HL-60 (cell line): ENCODE results near the gene SLC7A4.
"Not testable (repeated sequence)": the region's sequence is repeated elsewhere in the genome, so short reads cannot be mapped to it uniquely, and the experiment has no call there.

Experiments
- DNase-seq, 2 experiments: peaks; one replicate each; pipeline ENCODE4 v3.0.0-alpha.2; 2010 to 2020; ENCODE audit warnings: low read depth in 1 of 2, low spot score in 1 of 2
- H3K27ac ChIP-seq: fragments of 250-450 bp; sonication (Bioruptor Pico); replicated peaks from 2 replicates; pipeline ENCODE4 v1.5.1; 2020; ENCODE audit warnings: mild to moderate bottlenecking, moderate library complexity
- H3K27me3 ChIP-seq: fragments of 250-450 bp; sonication (Bioruptor Pico); 2 replicates; pipeline ENCODE4 v1.5.1; 2021; ENCODE audit warnings: mild to moderate bottlenecking, moderate library complexity; ENCODE audit not compliant: insufficient read depth, poor library complexity, severe bottlenecking
- H3K4me3 ChIP-seq: replicated peaks from 2 replicates; pipeline ENCODE4 v1.5.1; 2011; ENCODE audit warnings: mild to moderate bottlenecking, control low read depth, low read length; ENCODE audit not compliant: insufficient read depth
- GABPA ChIP-seq: IDR thresholded peaks from 2 replicates; pipeline ENCODE4 v1.6.1; 2012; ENCODE audit warnings: low read depth
- POLR2AphosphoS5 ChIP-seq: IDR thresholded peaks from 2 replicates; pipeline ENCODE4 v1.6.1; 2012; ENCODE audit warnings: low read depth
- SPI1 ChIP-seq: IDR thresholded peaks from 2 replicates; pipeline ENCODE4 v1.6.1; 2012; ENCODE audit warnings: low read depth, mild to moderate bottlenecking, borderline replicate concordance
- TF ChIP-seq, protein P1 (sequence below): IDR thresholded peaks from 2 replicates; pipeline ENCODE4 v1.6.1; 2012; ENCODE audit warnings: low read depth; ENCODE audit not compliant: insufficient replicate concordance
- TF ChIP-seq, protein P2 (sequence below): IDR thresholded peaks from one replicate; pipeline ENCODE4 v1.5.1; 2011; ENCODE audit warnings: low read length, control low read depth, inconsistent platforms; ENCODE audit not compliant: insufficient read depth

SLC7A4 gene

DNA sequence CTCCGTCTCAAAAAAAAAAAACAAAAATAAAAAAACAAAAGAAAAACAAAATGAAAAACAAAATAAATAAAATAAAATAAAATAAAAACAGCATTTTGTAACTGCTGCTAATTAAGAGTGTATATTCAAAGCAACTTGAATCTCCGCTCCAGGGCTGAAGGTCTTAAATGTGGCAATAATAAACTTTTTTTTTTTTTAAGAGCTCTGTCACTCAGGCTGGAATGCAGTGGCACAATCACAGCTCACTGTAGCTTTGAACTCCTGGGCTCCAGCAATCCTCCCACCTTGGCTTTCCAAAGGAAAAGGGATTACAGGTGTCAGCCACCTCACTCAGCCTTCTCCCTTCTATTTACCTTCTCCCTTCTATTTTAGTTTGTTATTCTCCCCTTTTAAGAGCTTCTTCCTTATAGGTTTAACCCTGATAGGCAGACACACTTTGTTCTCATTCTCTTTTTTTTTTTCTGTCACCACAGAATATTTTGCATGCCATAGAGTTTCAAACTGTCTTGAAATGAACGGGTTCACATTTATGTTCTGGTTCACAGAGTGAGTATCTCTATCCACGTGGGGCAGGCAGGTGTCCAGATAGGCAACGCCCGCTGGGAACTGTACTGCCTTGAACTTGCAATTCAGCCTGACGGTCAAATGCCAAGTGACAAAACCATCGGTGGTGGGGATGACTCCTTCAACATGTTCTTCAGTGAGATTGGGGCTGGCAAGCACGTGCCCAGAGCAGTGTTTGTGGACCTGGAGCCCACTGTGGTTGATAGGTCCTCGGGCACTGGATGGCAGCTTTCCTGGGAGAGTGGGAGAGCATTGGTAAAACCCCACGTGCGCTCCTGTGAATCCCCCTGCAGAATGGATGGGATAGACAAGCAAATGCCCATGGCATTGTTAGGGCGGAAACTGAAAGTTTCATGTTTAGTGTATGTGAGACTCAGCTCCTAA, 32.8 kb upstream of the SLC7A4 start:
- H3K27ac ChIP-seq = no peak overlapping the region
- H3K4me3 ChIP-seq = no peak overlapping the region
- no peaks in the 10 kb centered on the region for H3K27me3 ChIP-seq
- DNase-seq = no peak
- TF ChIP-seq POLR2AphosphoS5 = no peak
- no peak for TF ChIP-seq GABPA
- TF ChIP-seq, protein P1, sequence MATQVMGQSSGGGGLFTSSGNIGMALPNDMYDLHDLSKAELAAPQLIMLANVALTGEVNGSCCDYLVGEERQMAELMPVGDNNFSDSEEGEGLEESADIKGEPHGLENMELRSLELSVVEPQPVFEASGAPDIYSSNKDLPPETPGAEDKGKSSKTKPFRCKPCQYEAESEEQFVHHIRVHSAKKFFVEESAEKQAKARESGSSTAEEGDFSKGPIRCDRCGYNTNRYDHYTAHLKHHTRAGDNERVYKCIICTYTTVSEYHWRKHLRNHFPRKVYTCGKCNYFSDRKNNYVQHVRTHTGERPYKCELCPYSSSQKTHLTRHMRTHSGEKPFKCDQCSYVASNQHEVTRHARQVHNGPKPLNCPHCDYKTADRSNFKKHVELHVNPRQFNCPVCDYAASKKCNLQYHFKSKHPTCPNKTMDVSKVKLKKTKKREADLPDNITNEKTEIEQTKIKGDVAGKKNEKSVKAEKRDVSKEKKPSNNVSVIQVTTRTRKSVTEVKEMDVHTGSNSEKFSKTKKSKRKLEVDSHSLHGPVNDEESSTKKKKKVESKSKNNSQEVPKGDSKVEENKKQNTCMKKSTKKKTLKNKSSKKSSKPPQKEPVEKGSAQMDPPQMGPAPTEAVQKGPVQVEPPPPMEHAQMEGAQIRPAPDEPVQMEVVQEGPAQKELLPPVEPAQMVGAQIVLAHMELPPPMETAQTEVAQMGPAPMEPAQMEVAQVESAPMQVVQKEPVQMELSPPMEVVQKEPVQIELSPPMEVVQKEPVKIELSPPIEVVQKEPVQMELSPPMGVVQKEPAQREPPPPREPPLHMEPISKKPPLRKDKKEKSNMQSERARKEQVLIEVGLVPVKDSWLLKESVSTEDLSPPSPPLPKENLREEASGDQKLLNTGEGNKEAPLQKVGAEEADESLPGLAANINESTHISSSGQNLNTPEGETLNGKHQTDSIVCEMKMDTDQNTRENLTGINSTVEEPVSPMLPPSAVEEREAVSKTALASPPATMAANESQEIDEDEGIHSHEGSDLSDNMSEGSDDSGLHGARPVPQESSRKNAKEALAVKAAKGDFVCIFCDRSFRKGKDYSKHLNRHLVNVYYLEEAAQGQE = no peak
- no peak for TF ChIP-seq SPI1
- TF ChIP-seq, protein P2, sequence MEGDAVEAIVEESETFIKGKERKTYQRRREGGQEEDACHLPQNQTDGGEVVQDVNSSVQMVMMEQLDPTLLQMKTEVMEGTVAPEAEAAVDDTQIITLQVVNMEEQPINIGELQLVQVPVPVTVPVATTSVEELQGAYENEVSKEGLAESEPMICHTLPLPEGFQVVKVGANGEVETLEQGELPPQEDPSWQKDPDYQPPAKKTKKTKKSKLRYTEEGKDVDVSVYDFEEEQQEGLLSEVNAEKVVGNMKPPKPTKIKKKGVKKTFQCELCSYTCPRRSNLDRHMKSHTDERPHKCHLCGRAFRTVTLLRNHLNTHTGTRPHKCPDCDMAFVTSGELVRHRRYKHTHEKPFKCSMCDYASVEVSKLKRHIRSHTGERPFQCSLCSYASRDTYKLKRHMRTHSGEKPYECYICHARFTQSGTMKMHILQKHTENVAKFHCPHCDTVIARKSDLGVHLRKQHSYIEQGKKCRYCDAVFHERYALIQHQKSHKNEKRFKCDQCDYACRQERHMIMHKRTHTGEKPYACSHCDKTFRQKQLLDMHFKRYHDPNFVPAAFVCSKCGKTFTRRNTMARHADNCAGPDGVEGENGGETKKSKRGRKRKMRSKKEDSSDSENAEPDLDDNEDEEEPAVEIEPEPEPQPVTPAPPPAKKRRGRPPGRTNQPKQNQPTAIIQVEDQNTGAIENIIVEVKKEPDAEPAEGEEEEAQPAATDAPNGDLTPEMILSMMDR = no peak

DNA sequence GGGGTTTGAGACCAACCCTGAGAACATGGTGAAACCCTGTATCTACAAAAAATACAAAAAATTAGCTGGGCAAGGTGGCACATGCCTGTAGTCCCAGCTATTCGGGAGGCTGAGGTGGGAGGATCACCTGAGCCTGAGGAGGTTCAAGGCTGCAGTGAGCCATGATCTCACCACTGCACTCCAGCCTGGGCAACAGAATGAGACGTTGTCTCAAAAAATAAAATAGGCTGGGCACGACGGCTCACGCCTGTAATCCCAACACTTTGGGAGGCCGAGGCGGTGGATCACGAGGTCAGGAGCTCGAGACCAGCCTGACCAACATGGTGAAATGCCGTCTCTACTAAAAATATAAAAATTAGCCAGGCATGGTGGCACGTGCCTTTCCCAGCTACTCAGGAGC, 32.1 kb upstream of the SLC7A4 start:
- not testable (repeated sequence) for DNase-seq, H3K27me3 ChIP-seq, H3K27ac ChIP-seq, H3K4me3 ChIP-seq

DNA sequence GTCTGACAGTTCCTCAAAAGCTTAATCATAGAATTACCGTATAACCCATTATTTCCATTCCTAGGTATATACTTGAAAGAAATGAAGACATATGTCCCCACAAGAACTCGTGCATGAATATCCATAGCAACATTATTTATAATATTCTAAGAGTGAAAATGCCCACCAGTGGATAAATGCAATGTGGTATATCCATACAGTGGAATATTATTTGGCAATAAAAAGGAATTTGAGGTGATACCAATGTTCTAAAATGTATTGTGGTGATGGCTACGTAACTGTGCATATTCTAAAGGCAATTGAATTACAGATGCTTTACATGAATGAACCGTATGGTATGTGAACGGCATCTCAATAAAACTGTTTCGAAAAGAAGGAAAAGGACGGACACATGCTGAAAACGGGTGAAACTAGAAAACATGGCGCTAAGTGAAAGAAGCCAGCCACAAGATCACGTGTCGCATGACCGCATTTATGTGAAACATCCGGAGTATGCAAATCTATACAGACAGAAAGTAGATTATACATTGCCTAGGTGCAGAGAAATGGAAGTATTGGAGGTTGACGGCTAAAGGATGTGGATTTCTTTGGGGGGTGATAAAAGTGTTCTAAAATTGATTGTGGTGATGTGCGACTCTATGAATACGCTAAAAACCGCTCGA, 29.4 kb upstream of the SLC7A4 start:
- not testable (repeated sequence) for H3K27me3 ChIP-seq, DNase-seq, H3K27ac ChIP-seq, H3K4me3 ChIP-seq

DNA sequence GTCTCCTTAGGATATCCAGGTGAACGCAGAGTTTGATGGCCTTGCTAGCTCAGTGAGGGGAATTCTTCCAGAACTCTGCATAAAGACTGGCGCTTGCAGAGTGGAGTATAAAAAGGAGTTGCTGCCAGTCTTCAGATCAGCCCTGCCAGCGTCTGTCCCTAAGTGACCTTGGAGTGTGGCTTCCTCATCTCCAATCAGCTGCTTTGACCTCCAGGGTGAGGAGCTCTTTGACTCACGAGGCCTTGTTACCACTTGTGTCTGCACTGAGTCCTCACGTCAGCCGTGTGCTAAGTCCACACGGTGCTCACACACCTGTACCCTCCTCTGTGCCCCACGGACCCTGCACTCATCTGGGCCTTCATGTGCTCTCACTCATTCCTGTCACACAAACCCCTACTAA, 28.0 kb upstream of the SLC7A4 start:
- H3K4me3 ChIP-seq, H3K27ac ChIP-seq, DNase-seq, H3K27me3 ChIP-seq: not testable (repeated sequence)

DNA sequence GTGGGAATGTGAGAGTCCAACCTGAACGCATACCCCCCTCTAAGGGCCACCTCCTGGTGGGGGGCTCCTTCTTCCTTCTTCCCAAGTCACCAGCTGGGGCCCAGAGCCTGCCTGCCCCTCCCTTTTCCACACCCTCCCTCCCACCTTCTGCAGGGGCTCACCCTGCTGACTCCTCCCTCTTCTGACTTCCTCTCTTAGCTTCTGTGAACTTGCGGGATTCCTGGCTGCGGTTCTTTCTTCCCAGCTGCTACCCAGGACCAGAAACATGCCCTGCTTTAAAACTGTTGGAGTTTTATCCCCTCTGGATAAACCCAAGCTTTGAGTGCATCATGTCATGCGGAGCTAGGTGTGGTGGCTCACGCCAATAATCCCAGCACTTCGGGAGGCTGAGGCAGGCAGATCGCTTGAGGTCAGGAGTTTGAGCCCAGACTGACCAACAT, 23.5 kb upstream of the SLC7A4 start:
- H3K27me3 ChIP-seq = peaks cover 9% of the 10 kb centered on the region
- peak in 1 of 2 experiments; percentile 21 for DNase-seq
- no peak overlapping the region for H3K27ac ChIP-seq
- TF ChIP-seq GABPA (no peak), SPI1 (peak; percentile 91)
- TF ChIP-seq, protein P1 = no peak
- H3K4me3 ChIP-seq = no peak overlapping the region

DNA sequence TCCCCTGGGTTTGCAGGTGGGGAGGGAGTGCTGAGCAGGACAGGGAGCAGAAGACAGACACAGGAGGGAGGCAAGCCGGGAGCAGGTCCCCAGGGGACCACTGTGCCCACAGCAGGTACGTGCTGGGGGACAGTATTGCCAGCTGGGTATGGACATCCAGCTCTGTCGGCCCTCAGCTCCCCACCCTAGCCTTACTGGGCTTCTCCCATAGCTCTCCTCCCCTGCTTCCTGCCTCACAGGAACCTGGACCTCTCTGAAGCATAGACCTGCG, 23.1 kb upstream of the SLC7A4 start:
- H3K27me3 ChIP-seq = peaks cover 9% of the 10 kb centered on the region
- TF ChIP-seq, protein P2 = no peak
- TF ChIP-seq GABPA (no peak), POLR2AphosphoS5 (no peak), SPI1 (no peak)
- TF ChIP-seq, protein P1 = no peak
- H3K4me3 ChIP-seq = no peak overlapping the region
- H3K27ac ChIP-seq = no peak overlapping the region
- DNase-seq = no peak
